Measurements from ENCODE around the gene AS3MT.
"Not testable (repeated sequence)": the region's sequence is repeated elsewhere in the genome, so short reads cannot be mapped to it uniquely, and the experiment has no call there.

AS3MT gene

GRCh38 chr10:102923601-102924000, 54.3 kb downstream of the AS3MT start:
- DNase-seq = no peak

DNA sequence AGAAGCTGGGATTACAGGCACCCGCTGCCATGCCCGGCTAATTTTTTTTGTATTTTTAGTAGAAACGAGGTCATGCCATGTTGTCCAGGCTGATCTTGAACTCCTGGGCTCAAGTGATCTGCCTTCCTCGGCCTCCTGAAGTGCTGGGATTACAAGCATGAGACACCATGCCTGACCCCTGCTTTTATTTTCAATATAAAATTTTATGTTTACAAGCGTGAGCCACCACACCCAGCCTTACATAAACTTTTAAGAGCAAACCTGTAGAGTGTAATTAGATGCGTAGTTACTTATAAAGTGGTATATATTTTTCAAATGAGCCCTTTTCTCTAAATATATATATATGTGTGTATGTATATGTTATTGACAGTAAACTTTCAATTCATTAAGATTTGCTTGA, 57.6 kb downstream of the AS3MT start:
- no peak for DNase-seq

DNA sequence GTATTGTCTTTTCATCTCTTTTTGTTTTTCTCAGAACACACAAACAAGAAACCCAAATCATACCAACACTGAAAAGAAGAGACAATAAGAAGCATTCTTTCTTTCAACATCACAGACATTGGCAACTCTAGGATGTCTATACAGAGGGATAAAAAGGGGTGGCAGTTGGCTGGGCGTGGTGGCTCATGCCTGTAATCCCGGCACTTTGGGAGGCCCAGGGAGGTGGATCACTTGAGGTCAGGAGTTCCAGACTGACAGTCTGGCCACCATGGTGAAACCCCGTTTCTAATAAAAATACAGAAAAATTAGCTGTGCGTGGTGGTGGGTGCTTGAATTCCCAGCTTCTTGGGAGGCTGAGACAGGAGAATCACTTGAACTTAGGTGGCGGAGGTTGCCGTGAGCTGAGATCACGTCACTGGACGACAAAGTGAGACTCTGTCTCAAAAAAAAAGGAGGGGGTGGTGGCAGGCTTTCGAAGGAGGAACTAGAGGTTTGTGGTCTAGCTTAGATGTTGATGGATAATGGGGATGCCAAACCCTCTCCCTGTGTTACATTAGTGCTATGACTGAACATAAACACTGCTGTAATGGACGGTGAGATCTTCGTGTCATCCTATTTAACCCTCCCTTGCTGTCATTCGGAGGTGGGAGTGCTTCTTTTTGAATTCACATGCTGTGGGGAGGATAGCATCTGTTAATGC, 58.2 kb downstream of the AS3MT start:
- DNase-seq = no peak

GRCh38 chr10:102928442-102928841, 59.2 kb downstream of the AS3MT start:
- DNase-seq = not testable (repeated sequence)

DNA sequence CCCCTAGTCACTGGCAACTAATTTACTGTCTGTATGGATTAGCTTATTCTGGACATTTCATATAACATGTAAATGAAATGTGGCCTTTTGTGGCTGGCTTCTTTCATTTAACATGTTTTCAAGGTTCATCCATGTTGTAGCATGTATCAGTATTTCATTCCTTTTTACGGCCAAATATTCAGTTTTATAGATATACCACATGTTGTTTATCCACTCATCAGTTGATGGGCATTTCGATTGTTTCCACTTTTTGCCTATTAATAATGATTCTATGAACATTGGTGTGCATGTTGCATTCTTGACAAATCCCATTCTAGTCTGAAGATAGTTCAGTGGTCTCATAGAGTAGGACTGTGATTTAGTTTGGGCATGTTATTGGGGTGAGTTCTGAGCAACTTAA, 61.5 kb downstream of the AS3MT start:
- DNase-seq = no peak

DNA sequence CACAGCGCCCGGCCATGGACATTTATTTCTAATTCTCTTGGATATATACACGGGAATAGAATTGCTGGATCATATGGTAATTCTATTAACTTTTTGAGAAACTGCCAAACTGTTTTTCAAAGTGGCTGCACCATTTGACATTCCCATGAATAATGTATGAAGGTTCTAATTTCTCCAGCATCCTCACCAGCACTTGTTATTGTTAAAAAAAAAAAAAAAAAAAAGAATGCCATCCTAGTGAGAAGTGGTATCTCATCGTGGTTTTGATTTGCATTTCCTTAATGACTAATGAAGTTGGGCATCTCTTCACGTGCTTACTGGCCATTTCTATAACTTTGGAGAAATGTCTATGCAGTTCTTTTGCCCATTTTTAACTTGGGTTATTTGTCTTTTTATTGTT, 62.4 kb downstream of the AS3MT start:
- DNase-seq = no peak

GRCh38 chr10:102935505-102935904, 66.2 kb downstream of the AS3MT start:
- DNase-seq = no peak

DNA sequence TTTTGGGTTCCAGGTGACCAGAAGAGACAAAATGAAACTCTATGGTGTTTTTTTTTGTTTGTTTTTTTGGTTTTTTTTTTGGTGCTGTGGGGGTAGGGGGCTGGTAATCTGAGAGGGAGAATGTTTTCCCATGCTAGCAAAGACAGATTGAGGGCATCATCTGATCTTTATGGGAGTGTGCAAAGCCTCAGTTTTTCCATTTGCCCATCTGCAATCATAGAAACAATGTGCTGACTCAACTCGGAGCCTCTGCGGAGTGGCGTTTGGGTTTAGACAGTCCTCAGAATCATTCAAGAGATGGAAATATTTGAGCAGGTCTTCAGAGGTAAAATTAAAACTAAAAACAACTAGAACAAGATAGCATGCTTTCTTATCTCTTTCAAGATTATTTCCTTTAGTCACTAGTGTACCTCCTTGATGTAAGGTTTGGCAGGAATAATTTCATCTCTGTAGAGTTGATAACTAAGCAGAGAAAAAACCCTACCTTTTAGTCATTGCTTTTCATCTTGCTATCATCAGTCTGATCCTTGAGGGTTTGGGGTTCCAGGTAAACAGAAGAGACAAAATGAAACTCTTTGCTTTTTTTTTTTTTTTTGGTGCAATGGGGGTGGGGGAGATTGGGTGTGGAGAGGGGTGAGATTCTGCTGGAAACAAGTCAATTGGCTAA, 66.8 kb downstream of the AS3MT start:
- DNase-seq = no peak

GRCh38 chr10:102941401-102941800, 72.1 kb downstream of the AS3MT start:
- DNase-seq = no peak

DNA sequence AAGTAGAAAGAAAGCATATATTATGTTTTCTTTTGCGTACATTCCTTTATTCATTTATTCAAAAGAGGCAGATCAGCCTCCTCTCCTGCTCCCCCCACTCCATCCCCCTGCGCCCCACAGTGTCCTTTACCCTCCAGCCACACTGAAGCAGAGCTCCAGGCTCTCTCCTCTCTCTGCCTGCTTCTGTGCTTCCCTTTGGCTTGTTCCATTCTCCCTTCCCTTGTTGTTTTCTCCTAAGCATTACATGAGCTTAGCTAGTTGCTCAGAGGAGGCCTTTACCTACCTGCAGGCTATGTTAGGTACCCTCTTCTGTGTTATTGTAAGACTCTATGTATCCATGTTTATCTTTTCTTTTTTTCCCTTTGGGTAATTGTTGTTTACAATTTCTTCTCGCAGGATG, 76.2 kb downstream of the AS3MT start:
- DNase-seq = no peak

- no peak for DNase-seq
Observed at GRCh38 chr10:102945962-102946361, 76.7 kb downstream of the AS3MT start.

GRCh38 chr10:102946992-102947391, 77.7 kb downstream of the AS3MT start:
- no peak for DNase-seq

DNA sequence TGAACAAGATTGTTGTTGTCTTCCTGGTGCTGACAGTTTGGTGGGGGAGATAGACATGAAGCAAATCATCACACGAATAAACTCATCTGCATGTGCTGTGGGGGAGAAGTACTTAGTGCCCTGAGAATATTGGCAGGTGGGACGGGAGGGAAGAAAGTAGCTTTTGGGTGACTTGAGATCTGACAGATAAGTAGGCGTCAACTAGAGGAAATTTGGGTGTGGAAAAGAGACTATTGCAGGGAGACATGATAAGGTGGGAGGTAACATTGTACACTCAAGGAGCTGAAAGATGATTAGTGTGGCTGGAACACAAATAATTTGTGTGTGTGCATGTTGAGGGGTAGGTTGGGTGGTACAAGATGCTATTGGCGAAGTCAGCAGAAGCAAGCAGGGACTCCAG, 78.9 kb downstream of the AS3MT start:
- DNase-seq = no peak

- no peak for DNase-seq
Observed at GRCh38 chr10:102948786-102949185, 79.5 kb downstream of the AS3MT start.

- no peak for DNase-seq
Observed at GRCh38 chr10:102949916-102950315, 80.6 kb downstream of the AS3MT start.

GRCh38 chr10:102951316-102951715, 82.0 kb downstream of the AS3MT start:
- DNase-seq = no peak
